ENCODE measurements around the gene TNPO3.

The TNPO3 gene

GRCh38 chr7:128922496-128923410 is 132.2 kb downstream of the TNPO3 start:
- H3K4me3 ChIP-seq (ENCODE audit: low read depth, low read length): no peak overlapping the region
- no peak for TF ChIP-seq CTCF (IDR thresholded peaks at IDR 0.05; ENCODE audit: low read depth, low read length)

- TF ChIP-seq CTCF (IDR thresholded peaks at IDR 0.05; ENCODE audit: low read depth, low read length): no peak
- H3K4me3 ChIP-seq (ENCODE audit: low read depth, low read length): no peak overlapping the region
Measured at GRCh38 chr7:128921866-128922440, 133.0 kb downstream of the TNPO3 start.

- H3K4me3 ChIP-seq (ENCODE audit: low read depth, low read length): no peak overlapping the region
- no peak for TF ChIP-seq CTCF (IDR thresholded peaks at IDR 0.05; ENCODE audit: low read depth, low read length)
Measured at GRCh38 chr7:128920913-128921582, 133.9 kb downstream of the TNPO3 start.

GRCh38 chr7:128919881-128920799 is 134.8 kb downstream of the TNPO3 start:
- no peak for TF ChIP-seq CTCF (IDR thresholded peaks at IDR 0.05; ENCODE audit: low read depth, low read length)
- no peak overlapping the region for H3K4me3 ChIP-seq (ENCODE audit: low read depth, low read length)

- TF ChIP-seq CTCF (IDR thresholded peaks at IDR 0.05; ENCODE audit: low read depth, low read length): no peak
- no peak overlapping the region for H3K4me3 ChIP-seq (ENCODE audit: low read depth, low read length)
Measured at GRCh38 chr7:128919241-128919640, 135.7 kb downstream of the TNPO3 start.

- no peak overlapping the region for H3K4me3 ChIP-seq (ENCODE audit: low read depth, low read length)
- no peak for TF ChIP-seq CTCF (IDR thresholded peaks at IDR 0.05; ENCODE audit: low read depth, low read length)
Measured at GRCh38 chr7:128918016-128918665, 136.8 kb downstream of the TNPO3 start.
